Left renal cortex interstitium (tissue), 4 donors: ENCODE results near the gene TMEM183A. TPM values are rescaled to one million over a fixed set of nuclear protein-coding genes. Genes with fewer than 3 reads are reported as not detected.

ENCODE experiments used
- DNase-seq, 4 donors: peaks; one replicate each; pipeline ENCODE4 v3.0.0-alpha.2; 2013; ENCODE audit warnings: low read depth in 4 of 4, low spot score in 2 of 4, missing footprints in 1 of 4
- polyA plus RNA-seq, 4 donors: library from polyadenylated mRNA; unstranded; fragments of 120-200 nt; gene quantifications; one replicate each; pipeline ENCODE4 v1.2.1, GENCODE V29; 2013; ENCODE audit not compliant: insufficient read length in 4 of 4

The TMEM183A gene
- polyA plus RNA-seq, 4 donors = 68.3 to 82.8 (median 74.7) TPM

- no peak for DNase-seq
Measured at GRCh38 chr1:203044546-203045250, 37.5 kb downstream of the TMEM183A start.

GRCh38 chr1:203045336-203045735 lies 38.2 kb downstream of the TMEM183A start:
- no peak for DNase-seq

DNA sequence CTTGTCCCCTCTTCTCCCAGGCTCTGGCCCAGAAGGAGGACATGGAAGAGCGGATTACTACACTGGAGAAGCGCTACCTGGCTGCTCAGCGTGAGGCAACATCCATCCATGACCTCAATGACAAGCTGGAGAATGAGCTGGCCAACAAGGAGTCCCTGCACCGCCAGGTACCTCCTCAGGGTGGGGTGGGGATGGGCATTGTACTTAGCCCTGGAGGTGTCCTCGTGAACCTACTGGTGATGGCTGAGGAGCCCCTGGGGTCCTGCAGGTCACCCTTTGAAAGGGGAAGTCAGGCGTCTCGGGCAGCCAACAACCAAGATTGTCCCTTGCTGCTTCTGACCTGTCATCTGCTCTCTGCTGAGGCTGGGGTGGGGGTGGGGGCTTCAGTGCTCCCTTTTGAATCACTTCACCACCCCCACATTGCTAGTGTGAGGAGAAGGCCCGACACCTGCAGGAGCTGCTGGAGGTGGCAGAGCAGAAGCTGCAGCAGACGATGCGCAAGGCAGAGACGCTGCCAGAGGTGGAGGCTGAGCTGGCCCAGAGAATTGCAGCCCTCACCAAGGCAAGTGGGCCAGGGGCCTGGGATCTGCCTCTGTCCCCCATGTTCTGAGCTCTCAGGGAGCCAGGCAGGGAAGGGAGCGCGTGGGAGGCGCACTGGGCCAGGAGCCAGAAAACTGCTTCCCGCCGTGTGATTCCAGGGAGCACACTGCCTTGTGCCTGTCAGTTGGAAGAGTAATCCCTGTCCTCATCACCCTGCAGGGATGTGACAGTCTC lies 38.8 kb downstream of the TMEM183A start:
- DNase-seq = no peak

- no peak for DNase-seq
Measured at GRCh38 chr1:203046984-203047630, 39.9 kb downstream of the TMEM183A start.

DNA sequence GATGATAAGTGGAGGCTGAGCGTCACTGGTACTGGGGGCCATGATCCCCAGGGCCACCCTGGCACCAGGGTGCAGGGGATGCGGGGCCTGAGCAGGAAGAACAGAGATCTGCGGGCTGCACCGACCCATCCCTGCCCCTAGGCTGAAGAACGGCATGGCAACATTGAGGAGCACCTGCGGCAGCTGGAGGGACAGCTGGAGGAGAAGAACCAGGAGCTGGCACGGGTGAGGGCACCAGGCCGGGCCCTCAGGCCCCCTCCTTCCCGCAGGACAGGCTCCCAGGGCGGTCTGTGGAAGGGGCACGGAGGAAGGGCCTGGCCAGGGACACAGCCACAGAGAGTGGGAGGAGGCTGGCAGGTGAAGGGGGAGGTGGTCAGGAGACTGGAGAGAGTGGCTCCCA lies 40.9 kb downstream of the TMEM183A start:
- no peak for DNase-seq

DNA sequence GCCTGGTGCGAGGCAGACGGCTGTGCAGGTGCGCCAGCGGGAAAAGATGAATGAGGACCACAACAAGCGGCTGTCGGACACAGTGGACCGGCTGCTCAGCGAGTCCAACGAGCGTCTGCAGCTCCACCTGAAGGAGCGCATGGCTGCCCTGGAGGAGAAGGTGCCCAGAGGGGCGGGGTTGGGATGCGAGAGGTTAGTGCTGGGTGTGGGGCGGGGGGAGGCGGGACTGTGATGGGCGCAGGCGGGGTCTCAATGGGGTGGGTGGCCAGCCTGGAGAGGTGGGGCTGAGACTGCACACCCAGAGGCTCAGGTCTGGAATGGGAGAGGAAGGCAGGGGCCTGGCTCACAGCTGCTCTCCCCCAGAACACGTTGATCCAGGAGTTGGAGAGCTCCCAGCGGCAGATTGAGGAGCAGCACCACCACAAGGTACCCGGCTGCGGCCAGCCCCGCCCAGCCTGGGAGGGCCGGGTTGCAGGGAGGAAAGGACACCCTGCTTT lies 41.4 kb downstream of the TMEM183A start:
- no peak for DNase-seq

GRCh38 chr1:203049077-203049476 lies 41.9 kb downstream of the TMEM183A start:
- no peak for DNase-seq

- no peak for DNase-seq
Measured at GRCh38 chr1:203049576-203050180, 42.5 kb downstream of the TMEM183A start.

GRCh38 chr1:203050826-203051225 lies 43.7 kb downstream of the TMEM183A start:
- no peak for DNase-seq

- DNase-seq = no peak
Measured at GRCh38 chr1:203051841-203052324, 44.7 kb downstream of the TMEM183A start.

- no peak for DNase-seq
Measured at GRCh38 chr1:203052601-203053000, 45.4 kb downstream of the TMEM183A start.

DNA sequence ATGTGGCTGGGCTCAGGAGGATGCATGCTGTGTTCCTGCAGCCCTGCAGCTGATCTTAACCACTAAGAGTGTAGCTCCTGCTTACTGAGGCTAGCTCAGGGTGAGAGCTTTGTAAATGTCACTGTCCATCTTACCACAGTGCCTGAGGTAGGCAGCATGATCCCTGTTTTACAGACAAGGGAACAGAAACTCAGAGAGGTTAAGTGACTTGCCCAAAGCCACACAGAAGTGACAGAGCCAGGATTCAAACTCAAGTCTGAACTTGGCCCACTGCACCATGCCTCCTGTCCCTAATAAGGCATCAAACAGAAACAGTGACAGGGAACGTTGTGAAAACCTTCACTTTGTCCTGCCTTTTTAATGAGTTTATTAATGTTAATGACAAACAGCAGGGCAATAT lies 47.0 kb downstream of the TMEM183A start:
- DNase-seq = no peak

DNA sequence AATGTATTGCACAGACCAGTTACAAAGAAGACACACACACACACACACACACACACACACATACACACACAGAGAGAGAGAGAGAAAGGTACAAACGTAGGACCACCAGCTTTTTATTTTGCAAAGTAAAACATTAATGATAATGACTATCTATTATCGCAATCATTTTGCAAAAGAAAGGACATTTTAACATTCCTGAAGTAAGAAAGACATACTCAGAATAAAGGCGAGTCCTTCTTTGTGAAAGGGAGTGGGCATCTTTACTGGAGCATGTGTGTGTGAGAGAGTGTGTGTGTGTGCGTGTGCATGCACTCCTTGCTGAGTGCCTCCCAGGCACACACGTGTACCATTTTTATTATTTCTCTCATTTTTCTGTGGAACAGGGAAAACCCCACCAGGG lies 47.5 kb downstream of the TMEM183A start:
- no peak for DNase-seq

DNA sequence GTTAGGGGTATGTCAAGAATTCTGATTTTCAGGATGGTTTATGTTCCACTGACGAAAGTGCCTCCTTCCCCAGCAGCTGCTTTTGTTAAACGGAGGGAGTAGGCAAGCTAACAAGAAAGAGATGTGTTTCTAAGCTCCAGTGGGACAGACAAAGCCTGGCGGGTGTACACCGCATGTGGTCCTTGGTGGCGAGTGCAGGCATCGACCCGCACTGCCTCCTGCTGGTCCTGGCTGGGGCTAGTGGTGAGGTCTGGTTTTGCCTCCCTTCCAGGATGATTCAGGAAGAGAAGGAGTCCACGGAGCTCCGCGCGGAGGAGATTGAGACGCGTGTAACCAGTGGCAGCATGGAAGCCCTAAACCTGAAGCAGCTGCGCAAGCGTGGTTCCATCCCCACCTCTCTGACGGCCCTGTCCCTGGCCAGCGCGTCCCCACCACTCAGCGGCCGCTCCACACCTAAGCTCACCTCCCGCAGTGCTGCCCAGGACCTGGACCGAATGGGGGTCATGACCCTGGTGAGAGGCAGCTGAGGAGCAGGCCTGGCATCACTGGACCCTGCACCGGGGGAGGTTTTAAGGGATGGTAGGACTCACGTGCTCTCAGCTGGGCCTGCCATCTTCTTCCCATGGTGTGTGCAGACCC lies 48.1 kb downstream of the TMEM183A start:
- no peak for DNase-seq

GRCh38 chr1:203056012-203056411 lies 48.8 kb downstream of the TMEM183A start:
- DNase-seq = no peak

DNA sequence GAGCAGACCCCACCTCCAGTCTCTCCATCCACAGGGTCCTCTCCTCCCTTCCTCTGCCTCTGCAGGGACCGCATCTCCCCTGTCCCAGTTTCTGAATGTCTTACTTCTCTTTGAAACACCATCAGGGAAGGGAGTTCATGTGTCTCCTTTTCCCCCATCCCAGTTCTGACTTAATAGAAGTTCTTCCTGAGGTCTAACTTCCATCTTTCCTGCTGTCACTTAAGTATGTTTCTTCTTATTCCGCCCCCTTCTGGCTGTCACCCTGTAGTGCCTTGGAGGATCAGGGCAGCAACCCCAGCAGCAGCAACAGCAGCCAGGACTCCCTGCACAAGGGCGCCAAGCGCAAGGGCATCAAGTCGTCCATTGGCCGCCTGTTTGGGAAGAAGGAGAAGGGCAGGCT lies 49.3 kb downstream of the TMEM183A start:
- DNase-seq = no peak

GRCh38 chr1:203057911-203058675 lies 50.9 kb downstream of the TMEM183A start:
- no peak for DNase-seq

GRCh38 chr1:203058676-203058935 lies 51.4 kb downstream of the TMEM183A start:
- no peak for DNase-seq

GRCh38 chr1:203059485-203059884 lies 52.3 kb downstream of the TMEM183A start:
- no peak for DNase-seq

DNA sequence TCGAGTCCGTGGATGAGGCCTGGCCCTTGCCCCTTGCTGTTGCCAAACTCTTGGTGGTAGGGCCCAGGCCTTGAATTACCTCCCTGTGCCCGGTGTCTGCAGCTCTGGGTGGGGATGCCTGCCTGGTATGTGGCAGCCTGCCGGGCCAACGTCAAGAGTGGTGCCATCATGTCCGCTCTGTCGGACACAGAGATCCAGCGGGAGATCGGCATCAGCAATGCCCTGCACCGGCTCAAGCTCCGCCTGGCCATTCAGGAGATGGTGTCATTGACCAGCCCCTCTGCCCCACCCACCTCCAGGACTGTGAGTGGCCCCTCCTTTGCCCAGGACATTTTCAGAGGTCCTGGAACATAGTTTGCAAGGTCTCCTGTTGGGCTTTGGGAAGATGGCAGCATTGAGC lies 52.9 kb downstream of the TMEM183A start:
- no peak for DNase-seq
